HepG2 (cell line): Measurements from ENCODE around the gene IGFBP6. TPM values are rescaled to one million over a fixed set of nuclear protein-coding genes. Genes with fewer than 3 reads are reported as not detected.

Experiments used
- ARID5B ChIP-seq: IDR thresholded peaks from 2 replicates; pipeline ENCODE4 v1.4.0; 2020; ENCODE audit warnings: mild to moderate bottlenecking, missing genetic modification reagents
- ATF3 ChIP-seq: sonication (generic); formaldehyde crosslinking; IDR thresholded peaks from 2 replicates; pipeline ENCODE4 v1.4.0; 2020; ENCODE audit warnings: missing genetic modification reagents
- HNF1A ChIP-seq, 2 experiments: sonication (generic) in 1 of 2; formaldehyde crosslinking in 1 of 2; IDR thresholded peaks; 2 replicates each; pipeline versions ENCODE4 v1.4.0 to v1.6.1; 2016 to 2020; ENCODE audit warnings: borderline replicate concordance in 1 of 2, low read depth in 1 of 2, mild to moderate bottlenecking in 1 of 2, missing genetic modification reagents in 1 of 2
- PHF5A ChIP-seq: IDR thresholded peaks from one replicate; pipeline ENCODE4 v1.6.1; 2018; ENCODE audit warnings: low read depth, missing genetic modification reagents; ENCODE audit not compliant: unreplicated experiment
- POGK ChIP-seq: sonication (generic); formaldehyde crosslinking; conservative IDR thresholded peaks from 2 replicates; pipeline ENCODE4 v1.8.0; 2022; ENCODE audit warnings: mild to moderate bottlenecking, moderate library complexity, missing genetic modification reagents
- SNAPC4 ChIP-seq: sonication (generic); formaldehyde crosslinking; IDR thresholded peaks from 2 replicates; pipeline ENCODE4 v1.4.0; 2020; ENCODE audit warnings: mild to moderate bottlenecking, missing genetic modification reagents
- ZFAT ChIP-seq: sonication (generic); formaldehyde crosslinking; conservative IDR thresholded peaks from 2 replicates; pipeline ENCODE4 v1.8.1; 2023; ENCODE audit warnings: missing genetic modification reagents, inconsistent platforms
- ZFX ChIP-seq: sonication (generic); formaldehyde crosslinking; IDR thresholded peaks from 2 replicates; pipeline ENCODE4 v1.4.0; 2020; ENCODE audit warnings: mild to moderate bottlenecking, low read depth, missing genetic modification reagents, moderate library complexity
- ZNF17 ChIP-seq: sonication (generic); formaldehyde crosslinking; IDR thresholded peaks from 2 replicates; pipeline ENCODE4 v1.5.0; 2020; ENCODE audit warnings: mild to moderate bottlenecking, missing genetic modification reagents
- ZNF225 ChIP-seq: sonication (generic); formaldehyde crosslinking; IDR thresholded peaks from 2 replicates; pipeline ENCODE4 v1.4.0; 2020; ENCODE audit warnings: mild to moderate bottlenecking, missing genetic modification reagents
- polyA plus RNA-seq, 8 experiments: library from polyadenylated mRNA; depleted of rRNA in 3 of 8; stranded (reverse) in 7 of 8; unstranded in 1 of 8; fragments of >200 nt; fragmentation: Illumina TruSeq in 4 of 8; extraction: Trizol in 4 of 8; gene quantifications; 2 replicates each; pipeline versions ENCODE4 v1.2.1 to v1.2.3, GENCODE V29; 2011 to 2016; ENCODE audit warnings: low read depth in 4 of 8, missing spikeins in 1 of 8, mixed read lengths in 1 of 8; ENCODE audit not compliant: insufficient read depth in 1 of 8
- total RNA-seq, 5 experiments: library from RNA; depleted of rRNA; stranded (reverse); fragments of >200 nt; fragmentation: Illumina TruSeq; extraction: Trizol; gene quantifications; 2 replicates each; pipeline ENCODE4 v1.2.3, GENCODE V29; 2016; ENCODE audit warnings: low read depth in 1 of 5

The IGFBP6 gene
- total and polyA plus RNA-seq, 2 of the 13 experiments (the other 11 are each of a cell fraction or from before 2014, with no cell fraction given), result 3.9 to 25.2 TPM

GRCh38 chr12:53051058-53051880 lies 46.2 kb upstream of the IGFBP6 start (continued):
- no peak for TF ChIP-seq SNAPC4 (CRISPR knock-in tag)
- 0 out of 2 replicates have a peak, but pooled peaks have one; percentile 14 for TF ChIP-seq HNF1A (IDR thresholded peaks at IDR 0.05; ENCODE audit: low read depth)
- TF ChIP-seq HNF1A (CRISPR knock-in tag; IDR thresholded peaks at IDR 0.05; ENCODE audit: borderline replicate concordance), result 0 out of 2 replicates have a peak, but pooled peaks have one; percentile 11
- 0 out of 2 replicates have a peak, but pooled peaks have one; percentile 14 for TF ChIP-seq POGK
- no peak for TF ChIP-seq ZFAT (CRISPR knock-in tag)
- TF ChIP-seq ZFX, result peak; percentile 90
- TF ChIP-seq ATF3, result peak; percentile 84; the same call in 1 of the 2 replicates
- no peak for TF ChIP-seq PHF5A (CRISPR knock-in tag)
- TF ChIP-seq ZNF17 (CRISPR knock-in tag), result no peak
- peak; percentile 59; the same call in 1 of the 2 replicates for TF ChIP-seq ARID5B
- 0 out of 2 replicates have a peak, but pooled peaks have one; percentile 64 for TF ChIP-seq ZNF225 (CRISPR knock-in tag)
